Uterus (tissue), 2 donors: Measurements from ENCODE around the gene DHX29.

Experiments used
- POLR2A ChIP-seq, 2 donors: fragments of 450-650 bp; IDR thresholded peaks; one replicate each; pipeline ENCODE4 v1.6.1; 2016; ENCODE audit warnings: antibody characterized with exemption in 2 of 2, mild to moderate bottlenecking in 1 of 2, moderate library complexity in 1 of 2
- TF ChIP-seq, protein P1 (sequence below), 4 experiments: fragments of 200-600 bp in 2 of 4; fragments of 450-650 bp in 2 of 4; sonication (generic) in 2 of 4; IDR thresholded peaks; one replicate each; pipeline ENCODE4 v1.5.1; 2016 to 2019; ENCODE audit warnings: antibody characterized with exemption in 4 of 4, mild to moderate bottlenecking in 2 of 4, moderate library complexity in 1 of 4

DNA sequence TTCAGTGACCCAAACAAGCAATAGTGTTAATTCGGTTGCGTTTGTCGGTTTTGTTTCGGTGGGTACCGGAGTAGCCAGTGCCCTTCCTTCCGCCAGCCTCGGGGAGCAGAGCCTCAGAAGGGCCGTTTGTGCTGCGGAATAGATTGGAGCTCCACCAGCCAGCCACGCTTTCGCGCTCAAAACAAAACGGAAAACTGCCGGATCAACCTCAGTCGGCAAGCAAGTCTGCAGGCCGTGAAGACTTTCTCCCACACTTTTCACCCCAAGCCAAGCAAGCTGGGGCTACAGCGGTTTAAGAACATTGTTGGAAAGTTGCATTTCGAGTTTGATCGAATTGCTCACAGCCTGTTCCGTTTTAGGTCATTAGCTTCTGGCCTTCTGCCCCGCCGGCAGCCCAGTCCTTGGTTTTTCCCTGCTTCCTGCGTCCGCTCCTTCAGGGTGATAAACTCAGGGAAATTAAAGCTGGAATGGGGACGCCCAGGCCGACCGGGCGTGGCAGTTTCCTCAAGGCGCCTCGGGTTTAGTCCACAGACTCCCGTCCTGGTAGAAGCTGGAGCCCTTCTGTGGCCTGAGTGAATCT, 73.3 kb downstream of the DHX29 start:
- TF ChIP-seq, protein P1, sequence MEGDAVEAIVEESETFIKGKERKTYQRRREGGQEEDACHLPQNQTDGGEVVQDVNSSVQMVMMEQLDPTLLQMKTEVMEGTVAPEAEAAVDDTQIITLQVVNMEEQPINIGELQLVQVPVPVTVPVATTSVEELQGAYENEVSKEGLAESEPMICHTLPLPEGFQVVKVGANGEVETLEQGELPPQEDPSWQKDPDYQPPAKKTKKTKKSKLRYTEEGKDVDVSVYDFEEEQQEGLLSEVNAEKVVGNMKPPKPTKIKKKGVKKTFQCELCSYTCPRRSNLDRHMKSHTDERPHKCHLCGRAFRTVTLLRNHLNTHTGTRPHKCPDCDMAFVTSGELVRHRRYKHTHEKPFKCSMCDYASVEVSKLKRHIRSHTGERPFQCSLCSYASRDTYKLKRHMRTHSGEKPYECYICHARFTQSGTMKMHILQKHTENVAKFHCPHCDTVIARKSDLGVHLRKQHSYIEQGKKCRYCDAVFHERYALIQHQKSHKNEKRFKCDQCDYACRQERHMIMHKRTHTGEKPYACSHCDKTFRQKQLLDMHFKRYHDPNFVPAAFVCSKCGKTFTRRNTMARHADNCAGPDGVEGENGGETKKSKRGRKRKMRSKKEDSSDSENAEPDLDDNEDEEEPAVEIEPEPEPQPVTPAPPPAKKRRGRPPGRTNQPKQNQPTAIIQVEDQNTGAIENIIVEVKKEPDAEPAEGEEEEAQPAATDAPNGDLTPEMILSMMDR (IDR thresholded peaks at IDR 0.05), result no peak
- no peak for TF ChIP-seq POLR2A (IDR thresholded peaks at IDR 0.05)
